ENCODE data around the gene THADA.

The THADA gene

GRCh38 chr2:43454791-43455190, 141.0 kb downstream of the THADA start:
- no peaks in the 10 kb centered on the region for H3K36me3 ChIP-seq (ENCODE audit: low read length)
- H3K4me2 ChIP-seq (ENCODE audit: low read depth, low read length, poor library complexity, severe bottlenecking), result no peak overlapping the region
- no peaks in the 10 kb centered on the region for H3K79me2 ChIP-seq (ENCODE audit: insufficient read depth, low read length)
- H3K4me3 ChIP-seq (ENCODE audit: insufficient read depth, low read length, poor library complexity, severe bottlenecking), result no peak overlapping the region
- no peaks in the 10 kb centered on the region for H3K27me3 ChIP-seq (ENCODE audit: low read length)
- H3K9me3 ChIP-seq (ENCODE audit: insufficient read depth, low read length), result no peaks in the 10 kb centered on the region
- no peak overlapping the region for H3K27ac ChIP-seq (ENCODE audit: low read depth, low read length)
- H2AFZ ChIP-seq (ENCODE audit: low read depth, low read length, severe bottlenecking), result no peak overlapping the region
- TF ChIP-seq EZH2phosphoT487 (conservative IDR thresholded peaks at IDR 0.05; ENCODE audit: low read length) (no peak), CTCF (IDR thresholded peaks at IDR 0.05; ENCODE audit: insufficient read depth, low read length, poor library complexity, severe bottlenecking) (no peak)
- H3K9ac ChIP-seq (ENCODE audit: low read length), result no peak overlapping the region
- no peaks in the 10 kb centered on the region for H3K9me2 ChIP-seq (replicated peaks; ENCODE audit: insufficient read depth, low read length)
- no peaks in the 10 kb centered on the region for H3F3A ChIP-seq (ENCODE audit: insufficient read depth)
- no peaks in the 10 kb centered on the region for H4K20me1 ChIP-seq (ENCODE audit: low read depth, low read length)

GRCh38 chr2:43453179-43454170, 142.4 kb downstream of the THADA start:
- Histone ChIP-seq H3K4me3 (ENCODE audit: insufficient read depth, low read length, poor library complexity, severe bottlenecking) (no peak overlapping the region), H4K20me1 (ENCODE audit: low read depth, low read length) (no peaks in the 10 kb centered on the region), H3K9me3 (ENCODE audit: insufficient read depth, low read length) (no peaks in the 10 kb centered on the region), H3K27me3 (ENCODE audit: low read length) (no peaks in the 10 kb centered on the region), H3K36me3 (ENCODE audit: low read length) (no peaks in the 10 kb centered on the region), H3K27ac (ENCODE audit: low read depth, low read length) (no peak overlapping the region), H3K4me2 (ENCODE audit: low read depth, low read length, poor library complexity, severe bottlenecking) (no peak overlapping the region), H2AFZ (ENCODE audit: low read depth, low read length, severe bottlenecking) (no peak overlapping the region), H3K79me2 (ENCODE audit: insufficient read depth, low read length) (no peaks in the 10 kb centered on the region), H3K9ac (ENCODE audit: low read length) (no peak overlapping the region), H3K9me2 (replicated peaks; ENCODE audit: insufficient read depth, low read length) (no peaks in the 10 kb centered on the region), H3F3A (ENCODE audit: insufficient read depth) (no peaks in the 10 kb centered on the region)
- no peak for TF ChIP-seq CTCF (IDR thresholded peaks at IDR 0.05; ENCODE audit: insufficient read depth, low read length, poor library complexity, severe bottlenecking)

- no peaks in the 10 kb centered on the region for H3K79me2 ChIP-seq (ENCODE audit: insufficient read depth, low read length)
- no peak overlapping the region for H3K4me3 ChIP-seq (ENCODE audit: insufficient read depth, low read length, poor library complexity, severe bottlenecking)
- no peaks in the 10 kb centered on the region for H3K9me3 ChIP-seq (ENCODE audit: insufficient read depth, low read length)
- H3K4me2 ChIP-seq (ENCODE audit: low read depth, low read length, poor library complexity, severe bottlenecking), result no peak overlapping the region
- H3F3A ChIP-seq (ENCODE audit: insufficient read depth), result no peaks in the 10 kb centered on the region
- H3K9me2 ChIP-seq (replicated peaks; ENCODE audit: insufficient read depth, low read length), result no peaks in the 10 kb centered on the region
- TF ChIP-seq CTCF (IDR thresholded peaks at IDR 0.05; ENCODE audit: insufficient read depth, low read length, poor library complexity, severe bottlenecking) (no peak), EZH2phosphoT487 (conservative IDR thresholded peaks at IDR 0.05; ENCODE audit: low read length) (no peak)
- no peak overlapping the region for H3K27ac ChIP-seq (ENCODE audit: low read depth, low read length)
- H4K20me1 ChIP-seq (ENCODE audit: low read depth, low read length), result no peaks in the 10 kb centered on the region
- no peak overlapping the region for H3K9ac ChIP-seq (ENCODE audit: low read length)
- no peaks in the 10 kb centered on the region for H3K36me3 ChIP-seq (ENCODE audit: low read length)
- H2AFZ ChIP-seq (ENCODE audit: low read depth, low read length, severe bottlenecking), result no peak overlapping the region
- no peaks in the 10 kb centered on the region for H3K27me3 ChIP-seq (ENCODE audit: low read length)
Measured at GRCh38 chr2:43452318-43452731, 143.5 kb downstream of the THADA start.
